HCT116 (cell line): Measurements from ENCODE around the gene UQCC2. TPM values are rescaled to one million over a fixed set of nuclear protein-coding genes. Genes with fewer than 3 reads are reported as not detected.

Experiments used
- ATAC-seq: fragments of 200-7000 bp; cut with Tn5 transposase; 2 replicates; pipeline ENCODE4 v1.9.1; 2020; ENCODE audit warnings: mild to moderate bottlenecking, moderate library complexity
- BruUV-seq: library from RNA; stranded (reverse); fragments of 400-500 nt; replicated peaks from 2 replicates; lab custom pipeline; 2021; lab: Mats Ljungman, UMichigan
- CTCF ChIA-PET: fragments of 300-600 bp; sonication (Branson Sonifier 250); formaldehyde crosslinking; loops from one replicate; lab custom pipeline; 2021; ENCODE audit warnings: antibody characterized with exemption; lab: Charles Lee
- POLR2A ChIA-PET: fragments of 300-600, 350-600 bp; sonication (Branson Sonifier 250); formaldehyde crosslinking; loops from one replicate; lab custom pipeline; 2021; ENCODE audit warnings: antibody characterized with exemption; lab: Charles Lee
- RAD21 ChIA-PET, 2 experiments: fragments of 300-600 bp; sonication (Branson Sonifier 250); formaldehyde crosslinking; loops; one replicate each; lab custom pipeline; 2023; ENCODE audit warnings: low total read pairs in 2 of 2; ENCODE audit not compliant: uncharacterized antibody in 2 of 2, unreplicated experiment in 2 of 2, low non-redundant PET in 1 of 2; lab: Charles Lee
- DNase-seq: peaks from one replicate; pipeline ENCODE4 v3.0.0-alpha.2; 2010; ENCODE audit warnings: low read depth, low spot score
- H2AFZ ChIP-seq: fragments of 200-600 bp; shearing (Covaris generic), sonication (generic); 2 replicates; pipeline ENCODE4 v1.6.1; 2017; ENCODE audit warnings: low read depth, mixed run types, mixed read lengths, antibody characterized with exemption, low read length; ENCODE audit not compliant: poor library complexity, severe bottlenecking
- H3K27ac ChIP-seq: 2 replicates; pipeline ENCODE4 v1.5.1; 2012; ENCODE audit warnings: low read depth, low read length
- H3K27me3 ChIP-seq: fragments of 200-600 bp; sonication (generic); 2 replicates; pipeline ENCODE4 v1.6.1; 2016; ENCODE audit warnings: mixed run types, low read length, mixed read lengths; ENCODE audit not compliant: insufficient read depth
- H3K36me3 ChIP-seq, 2 experiments: fragments of 200-500 bp in 1 of 2; fragments of 200-600 bp in 1 of 2; sonication (Bioruptor generic) in 1 of 2; sonication (generic) in 1 of 2; 2 replicates each; pipeline versions ENCODE4 v1.5.1 to v1.6.1; 2014 to 2016; ENCODE audit warnings: low read length in 2 of 2, inconsistent platforms in 1 of 2, mixed read lengths in 1 of 2, mixed run types in 1 of 2; ENCODE audit not compliant: insufficient read depth in 2 of 2, control insufficient read depth in 1 of 2
- H3K4me1 ChIP-seq, 2 experiments: fragments of 200-600 bp in 1 of 2; sonication (generic) in 1 of 2; 2 replicates each; pipeline versions ENCODE4 v1.5.1 to v1.6.1; 2012 to 2017; ENCODE audit warnings: low read length in 2 of 2, inconsistent platforms in 1 of 2, mild to moderate bottlenecking in 1 of 2, mixed read lengths in 1 of 2, mixed run types in 1 of 2, moderate library complexity in 1 of 2; ENCODE audit not compliant: insufficient read depth in 2 of 2, control insufficient read depth in 1 of 2
- H3K4me2 ChIP-seq: fragments of 200-600 bp; sonication (generic); 2 replicates; pipeline ENCODE4 v1.6.1; 2017; ENCODE audit warnings: mixed run types, low read length, mixed read lengths
- H3K4me3 ChIP-seq, 2 experiments: fragments of 200-600 bp in 1 of 2; sonication (generic) in 1 of 2; replicated peaks in 1 of 2; 2 replicates each; pipeline ENCODE4 v1.5.1; 2011 to 2016; ENCODE audit warnings: low read length in 2 of 2, control low read depth in 1 of 2, low read depth in 1 of 2, mild to moderate bottlenecking in 1 of 2, mixed read lengths in 1 of 2, mixed run types in 1 of 2
- H3K79me2 ChIP-seq: fragments of 200-600 bp; sonication (generic); 2 replicates; pipeline ENCODE4 v1.6.1; 2017; ENCODE audit warnings: mild to moderate bottlenecking, mixed run types, low read length, moderate library complexity, mixed read lengths; ENCODE audit not compliant: insufficient read depth
- H3K9ac ChIP-seq: fragments of 200-600 bp; sonication (generic); 2 replicates; pipeline ENCODE4 v1.6.1; 2016; ENCODE audit warnings: low read length, mixed read lengths
- H3K9me2 ChIP-seq: fragments of 200-600 bp; sonication (generic), shearing (Covaris generic); 2 replicates; pipeline ENCODE4 v1.6.1; 2017; ENCODE audit warnings: mixed run types, mild to moderate bottlenecking, moderate library complexity; ENCODE audit not compliant: insufficient read depth
- H3K9me3 ChIP-seq, 2 experiments: fragments of 200-500 bp in 1 of 2; fragments of 200-600 bp in 1 of 2; sonication (Bioruptor generic) in 1 of 2; sonication (generic) in 1 of 2; 2 replicates each; pipeline ENCODE4 v1.6.1; 2014 to 2017; ENCODE audit warnings: low read length in 2 of 2, mixed read lengths in 2 of 2, inconsistent platforms in 1 of 2, low read depth in 1 of 2, mild to moderate bottlenecking in 1 of 2, mixed run types in 1 of 2, moderate library complexity in 1 of 2; ENCODE audit not compliant: control insufficient read depth in 1 of 2, insufficient read depth in 1 of 2
- H4K20me1 ChIP-seq: fragments of 200-600 bp; sonication (generic), shearing (Covaris generic); 2 replicates; pipeline ENCODE4 v1.6.1; 2017; ENCODE audit warnings: mixed run types, mild to moderate bottlenecking, moderate library complexity; ENCODE audit not compliant: insufficient read depth
- CBX3 ChIP-seq: IDR thresholded peaks from 2 replicates; pipeline ENCODE4 v1.6.1; 2012; ENCODE audit warnings: low read depth
- CEBPB ChIP-seq: IDR thresholded peaks from 2 replicates; pipeline ENCODE4 v1.6.1; 2012; ENCODE audit warnings: low read depth
- EGR1 ChIP-seq: IDR thresholded peaks from 2 replicates; pipeline ENCODE4 v1.6.1; 2012; ENCODE audit warnings: low read depth
- EZH2phosphoT487 ChIP-seq: fragments of 200-600 bp; IDR thresholded peaks from 2 replicates; pipeline ENCODE4 v1.6.1; 2018; ENCODE audit warnings: antibody characterized with exemption, borderline replicate concordance
- FOSL1 ChIP-seq: IDR thresholded peaks from 2 replicates; pipeline ENCODE4 v1.6.1; 2012; ENCODE audit warnings: low read depth
- JUND ChIP-seq: IDR thresholded peaks from 2 replicates; pipeline ENCODE4 v1.6.1; 2012
- POLR2A ChIP-seq: IDR thresholded peaks from 2 replicates; pipeline ENCODE4 v1.7.0; 2011; ENCODE audit warnings: borderline replicate concordance; ENCODE audit not compliant: insufficient read depth, insufficient read length; ENCODE audit errors: extremely low read depth
- POLR2AphosphoS5 ChIP-seq: IDR thresholded peaks from 2 replicates; pipeline ENCODE4 v1.6.1; 2011; ENCODE audit warnings: mild to moderate bottlenecking, low read depth, low read length, moderate library complexity
- RAD21 ChIP-seq: IDR thresholded peaks from 2 replicates; pipeline ENCODE4 v1.6.1; 2012; ENCODE audit warnings: low read depth, mild to moderate bottlenecking
- SRF ChIP-seq: IDR thresholded peaks from 2 replicates; pipeline ENCODE4 v1.6.1; 2012; ENCODE audit warnings: low read depth
- ZFX ChIP-seq: fragments of 450-650 bp; IDR thresholded peaks from 2 replicates; pipeline ENCODE4 v1.6.1; 2017
- ZNF274 ChIP-seq: fragments of 200-500 bp; sonication (Bioruptor generic); IDR thresholded peaks from 2 replicates; pipeline ENCODE4 v1.6.1; 2014; ENCODE audit warnings: mild to moderate bottlenecking, low read depth, low read length, inconsistent platforms
- intact Hi-C: fragments of 100-400 bp; cut with micrococcal nuclease; formaldehyde crosslinking; loops from 2 replicates; pipeline ENCODE4 v1.10.0; 2022
- total RNA-seq: library from RNA; stranded (reverse); gene quantifications from one replicate; pipeline ENCODE4 v1.2.1, GENCODE V29; 2021; ENCODE audit not compliant: unreplicated experiment
- TF ChIP-seq, protein P1 (sequence below): IDR thresholded peaks from 2 replicates; pipeline ENCODE4 v1.6.1; 2012
- TF ChIP-seq, protein P2 (sequence below), 3 experiments: fragments of 200-600 bp in 1 of 3; sonication (generic) in 1 of 3; IDR thresholded peaks in 2 of 3; conservative IDR thresholded peaks in 1 of 3; 2 replicates each; pipeline ENCODE4 v1.5.1; 2012 to 2017; ENCODE audit warnings: low read depth in 2 of 3, low read length in 2 of 3, antibody characterized with exemption in 1 of 3, borderline replicate concordance in 1 of 3, control low read depth in 1 of 3, mild to moderate bottlenecking in 1 of 3, mixed read lengths in 1 of 3, mixed run types in 1 of 3, moderate library complexity in 1 of 3; ENCODE audit not compliant: insufficient read depth in 1 of 3
- TF ChIP-seq, protein P3 (sequence below): IDR thresholded peaks from 2 replicates; pipeline ENCODE4 v1.6.1; 2012
- TF ChIP-seq, protein P4 (sequence below): IDR thresholded peaks from 2 replicates; pipeline ENCODE4 v1.6.1; 2012; ENCODE audit warnings: low read depth

UQCC2 gene
- total RNA-seq, 1 experiment from 2014 or later, result 95.1 TPM

DNA sequence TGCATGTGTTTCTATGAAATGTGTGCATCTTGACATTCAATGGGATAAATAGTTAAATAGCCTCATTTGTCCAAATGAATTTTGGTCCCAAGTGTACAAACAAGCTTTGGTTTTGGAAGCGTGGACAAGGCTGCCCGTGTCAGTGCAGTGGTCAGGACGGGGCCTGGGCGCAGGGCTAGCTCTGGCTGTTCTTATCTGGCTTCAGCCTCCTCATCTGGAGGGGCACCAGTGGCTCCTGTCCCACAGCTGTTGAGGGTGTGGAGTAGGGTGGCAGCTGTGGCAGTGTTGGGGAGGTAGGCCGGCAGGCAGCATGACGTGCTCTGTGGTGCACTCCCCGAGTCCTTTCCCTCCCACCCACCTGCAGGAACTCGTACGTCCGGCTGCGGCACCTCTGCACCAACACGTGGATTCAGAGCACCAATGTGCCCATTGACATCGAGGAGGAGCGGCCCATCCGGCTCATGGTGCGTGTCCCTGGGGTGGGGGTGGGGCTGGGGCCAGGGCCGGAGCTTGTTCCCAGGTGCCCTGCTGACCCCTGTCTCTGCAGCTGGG, 46.9 kb downstream of the UQCC2 start (continued):
- TF ChIP-seq FOSL1, result no peak
- TF ChIP-seq, protein P1, sequence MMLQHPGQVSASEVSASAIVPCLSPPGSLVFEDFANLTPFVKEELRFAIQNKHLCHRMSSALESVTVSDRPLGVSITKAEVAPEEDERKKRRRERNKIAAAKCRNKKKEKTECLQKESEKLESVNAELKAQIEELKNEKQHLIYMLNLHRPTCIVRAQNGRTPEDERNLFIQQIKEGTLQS, result no peak
- TF ChIP-seq ZFX, result no peak
- TF ChIP-seq POLR2A, result no peak
- no peak for TF ChIP-seq RAD21
- no peak for TF ChIP-seq SRF
- no peak for TF ChIP-seq EZH2phosphoT487

DNA sequence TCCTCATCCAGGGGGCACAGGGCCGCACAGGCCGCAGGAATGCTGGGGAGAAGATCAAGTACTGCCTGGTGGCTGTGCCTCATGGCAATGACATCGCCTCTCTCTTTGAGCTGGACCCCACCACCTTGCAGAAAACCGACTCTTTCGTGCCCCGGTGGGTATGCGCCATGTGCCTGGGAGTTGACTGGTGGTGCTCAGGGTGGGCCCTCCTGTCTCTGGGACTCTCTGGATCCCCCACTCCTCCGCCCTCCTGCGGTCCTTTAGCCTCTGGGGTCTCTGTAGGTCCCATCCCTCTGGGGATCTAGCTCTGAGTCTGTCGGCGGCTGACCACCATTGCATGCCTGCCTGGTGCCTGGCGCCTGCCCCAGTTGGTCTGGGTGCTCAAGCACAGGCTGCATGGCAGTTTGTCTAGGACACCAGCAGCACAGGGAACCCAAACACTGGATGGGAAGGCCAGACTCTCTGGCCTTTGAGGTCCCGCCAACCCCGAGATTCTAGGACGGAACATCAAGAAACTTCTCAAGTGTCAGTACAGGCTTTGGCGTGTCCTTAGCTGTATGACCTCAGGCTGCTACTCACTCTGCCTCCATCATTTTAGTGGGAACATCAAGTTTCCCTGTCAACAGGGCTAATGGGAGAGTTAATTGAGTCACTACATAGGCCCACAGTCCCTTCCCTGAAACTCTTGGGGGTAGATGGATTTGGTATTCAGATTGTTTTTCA, 47.6 kb downstream of the UQCC2 start:
- POLR2A ChIA-PET, result no interaction called here
- H4K20me1 ChIP-seq, result no peaks in the 10 kb centered on the region
- H3K79me2 ChIP-seq, result no peaks in the 10 kb centered on the region
- H3K9me3 ChIP-seq, result no peaks in the 10 kb centered on the region
- H3K27me3 ChIP-seq, result no peaks in the 10 kb centered on the region
- DNase-seq (no peak), ATAC-seq (no peak)
- RAD21 ChIA-PET, result no interaction called here
- H3K4me2 ChIP-seq, result no peak overlapping the region
- no TSS peak for BruUV-seq
- H3K36me3 ChIP-seq, result peaks cover 26 to 27% of the 10 kb centered on the region in 2 experiments; a peak in 3 of 4 replicates
- H2AFZ ChIP-seq, result no peak overlapping the region
- CTCF ChIA-PET, result no interaction called here
- TF ChIP-seq EGR1 (no peak), EZH2phosphoT487 (no peak), CBX3 (no peak), POLR2AphosphoS5 (no peak), ZNF274 (no peak), CEBPB (no peak), ZFX (no peak), JUND (no peak), FOSL1 (no peak), RAD21 (no peak)
- TF ChIP-seq, protein P1, result no peak
- TF ChIP-seq, protein P2, sequence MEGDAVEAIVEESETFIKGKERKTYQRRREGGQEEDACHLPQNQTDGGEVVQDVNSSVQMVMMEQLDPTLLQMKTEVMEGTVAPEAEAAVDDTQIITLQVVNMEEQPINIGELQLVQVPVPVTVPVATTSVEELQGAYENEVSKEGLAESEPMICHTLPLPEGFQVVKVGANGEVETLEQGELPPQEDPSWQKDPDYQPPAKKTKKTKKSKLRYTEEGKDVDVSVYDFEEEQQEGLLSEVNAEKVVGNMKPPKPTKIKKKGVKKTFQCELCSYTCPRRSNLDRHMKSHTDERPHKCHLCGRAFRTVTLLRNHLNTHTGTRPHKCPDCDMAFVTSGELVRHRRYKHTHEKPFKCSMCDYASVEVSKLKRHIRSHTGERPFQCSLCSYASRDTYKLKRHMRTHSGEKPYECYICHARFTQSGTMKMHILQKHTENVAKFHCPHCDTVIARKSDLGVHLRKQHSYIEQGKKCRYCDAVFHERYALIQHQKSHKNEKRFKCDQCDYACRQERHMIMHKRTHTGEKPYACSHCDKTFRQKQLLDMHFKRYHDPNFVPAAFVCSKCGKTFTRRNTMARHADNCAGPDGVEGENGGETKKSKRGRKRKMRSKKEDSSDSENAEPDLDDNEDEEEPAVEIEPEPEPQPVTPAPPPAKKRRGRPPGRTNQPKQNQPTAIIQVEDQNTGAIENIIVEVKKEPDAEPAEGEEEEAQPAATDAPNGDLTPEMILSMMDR (IDR thresholded peaks at IDR 0.05 in 2 of 3, conservative IDR thresholded peaks at IDR 0.05 in 1 of 3; ENCODE audit: borderline replicate concordance in 1 of 3, insufficient read depth in 1 of 3, low read depth in 2 of 3, low read length in 2 of 3), result no peak
- TF ChIP-seq, protein P3, sequence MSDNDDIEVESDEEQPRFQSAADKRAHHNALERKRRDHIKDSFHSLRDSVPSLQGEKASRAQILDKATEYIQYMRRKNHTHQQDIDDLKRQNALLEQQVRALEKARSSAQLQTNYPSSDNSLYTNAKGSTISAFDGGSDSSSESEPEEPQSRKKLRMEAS, result no peak
- TF ChIP-seq, protein P4, sequence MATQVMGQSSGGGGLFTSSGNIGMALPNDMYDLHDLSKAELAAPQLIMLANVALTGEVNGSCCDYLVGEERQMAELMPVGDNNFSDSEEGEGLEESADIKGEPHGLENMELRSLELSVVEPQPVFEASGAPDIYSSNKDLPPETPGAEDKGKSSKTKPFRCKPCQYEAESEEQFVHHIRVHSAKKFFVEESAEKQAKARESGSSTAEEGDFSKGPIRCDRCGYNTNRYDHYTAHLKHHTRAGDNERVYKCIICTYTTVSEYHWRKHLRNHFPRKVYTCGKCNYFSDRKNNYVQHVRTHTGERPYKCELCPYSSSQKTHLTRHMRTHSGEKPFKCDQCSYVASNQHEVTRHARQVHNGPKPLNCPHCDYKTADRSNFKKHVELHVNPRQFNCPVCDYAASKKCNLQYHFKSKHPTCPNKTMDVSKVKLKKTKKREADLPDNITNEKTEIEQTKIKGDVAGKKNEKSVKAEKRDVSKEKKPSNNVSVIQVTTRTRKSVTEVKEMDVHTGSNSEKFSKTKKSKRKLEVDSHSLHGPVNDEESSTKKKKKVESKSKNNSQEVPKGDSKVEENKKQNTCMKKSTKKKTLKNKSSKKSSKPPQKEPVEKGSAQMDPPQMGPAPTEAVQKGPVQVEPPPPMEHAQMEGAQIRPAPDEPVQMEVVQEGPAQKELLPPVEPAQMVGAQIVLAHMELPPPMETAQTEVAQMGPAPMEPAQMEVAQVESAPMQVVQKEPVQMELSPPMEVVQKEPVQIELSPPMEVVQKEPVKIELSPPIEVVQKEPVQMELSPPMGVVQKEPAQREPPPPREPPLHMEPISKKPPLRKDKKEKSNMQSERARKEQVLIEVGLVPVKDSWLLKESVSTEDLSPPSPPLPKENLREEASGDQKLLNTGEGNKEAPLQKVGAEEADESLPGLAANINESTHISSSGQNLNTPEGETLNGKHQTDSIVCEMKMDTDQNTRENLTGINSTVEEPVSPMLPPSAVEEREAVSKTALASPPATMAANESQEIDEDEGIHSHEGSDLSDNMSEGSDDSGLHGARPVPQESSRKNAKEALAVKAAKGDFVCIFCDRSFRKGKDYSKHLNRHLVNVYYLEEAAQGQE, result no peak
- no peak overlapping the region for H3K27ac ChIP-seq
- no peaks in the 10 kb centered on the region for H3K9me2 ChIP-seq
- intact Hi-C loops, result no loop called here
- H3K9ac ChIP-seq, result no peak overlapping the region
- H3K4me3 ChIP-seq, result no peak overlapping the region
- peaks cover 3 to 9% of the 10 kb centered on the region in 2 experiments; a peak in 1 of 4 replicates for H3K4me1 ChIP-seq
